HCT116 (cell line): ENCODE measurements around the gene WFDC1. TPM values are rescaled to one million over a fixed set of nuclear protein-coding genes. Genes with fewer than 3 reads are reported as not detected.

Experiments
- ATAC-seq: fragments of 200-7000 bp; cut with Tn5 transposase; 2 replicates; pipeline ENCODE4 v1.9.1; 2020; ENCODE audit warnings: mild to moderate bottlenecking, moderate library complexity
- BruUV-seq: library from RNA; stranded (reverse); fragments of 400-500 nt; replicated peaks from 2 replicates; lab custom pipeline; 2021; lab: Mats Ljungman, UMichigan
- CTCF ChIA-PET: fragments of 300-600 bp; sonication (Branson Sonifier 250); formaldehyde crosslinking; loops from one replicate; lab custom pipeline; 2021; ENCODE audit warnings: antibody characterized with exemption; lab: Charles Lee
- POLR2A ChIA-PET: fragments of 300-600, 350-600 bp; sonication (Branson Sonifier 250); formaldehyde crosslinking; loops from one replicate; lab custom pipeline; 2021; ENCODE audit warnings: antibody characterized with exemption; lab: Charles Lee
- RAD21 ChIA-PET, 2 experiments: fragments of 300-600 bp; sonication (Branson Sonifier 250); formaldehyde crosslinking; loops; one replicate each; lab custom pipeline; 2023; ENCODE audit warnings: low total read pairs in 2 of 2; ENCODE audit not compliant: uncharacterized antibody in 2 of 2, unreplicated experiment in 2 of 2, low non-redundant PET in 1 of 2; lab: Charles Lee
- DNase-seq: peaks from one replicate; pipeline ENCODE4 v3.0.0-alpha.2; 2010; ENCODE audit warnings: low read depth, low spot score
- H2AFZ ChIP-seq: fragments of 200-600 bp; shearing (Covaris generic), sonication (generic); 2 replicates; pipeline ENCODE4 v1.6.1; 2017; ENCODE audit warnings: low read depth, mixed run types, mixed read lengths, antibody characterized with exemption, low read length; ENCODE audit not compliant: poor library complexity, severe bottlenecking
- H3K27ac ChIP-seq: 2 replicates; pipeline ENCODE4 v1.5.1; 2012; ENCODE audit warnings: low read depth, low read length
- H3K27me3 ChIP-seq: fragments of 200-600 bp; sonication (generic); 2 replicates; pipeline ENCODE4 v1.6.1; 2016; ENCODE audit warnings: mixed run types, low read length, mixed read lengths; ENCODE audit not compliant: insufficient read depth
- H3K36me3 ChIP-seq, 2 experiments: fragments of 200-500 bp in 1 of 2; fragments of 200-600 bp in 1 of 2; sonication (Bioruptor generic) in 1 of 2; sonication (generic) in 1 of 2; 2 replicates each; pipeline versions ENCODE4 v1.5.1 to v1.6.1; 2014 to 2016; ENCODE audit warnings: low read length in 2 of 2, inconsistent platforms in 1 of 2, mixed read lengths in 1 of 2, mixed run types in 1 of 2; ENCODE audit not compliant: insufficient read depth in 2 of 2, control insufficient read depth in 1 of 2
- H3K4me1 ChIP-seq, 2 experiments: fragments of 200-600 bp in 1 of 2; sonication (generic) in 1 of 2; 2 replicates each; pipeline versions ENCODE4 v1.5.1 to v1.6.1; 2012 to 2017; ENCODE audit warnings: low read length in 2 of 2, inconsistent platforms in 1 of 2, mild to moderate bottlenecking in 1 of 2, mixed read lengths in 1 of 2, mixed run types in 1 of 2, moderate library complexity in 1 of 2; ENCODE audit not compliant: insufficient read depth in 2 of 2, control insufficient read depth in 1 of 2
- H3K4me2 ChIP-seq: fragments of 200-600 bp; sonication (generic); 2 replicates; pipeline ENCODE4 v1.6.1; 2017; ENCODE audit warnings: mixed run types, low read length, mixed read lengths
- H3K4me3 ChIP-seq, 2 experiments: fragments of 200-600 bp in 1 of 2; sonication (generic) in 1 of 2; replicated peaks in 1 of 2; 2 replicates each; pipeline ENCODE4 v1.5.1; 2011 to 2016; ENCODE audit warnings: low read length in 2 of 2, control low read depth in 1 of 2, low read depth in 1 of 2, mild to moderate bottlenecking in 1 of 2, mixed read lengths in 1 of 2, mixed run types in 1 of 2
- H3K79me2 ChIP-seq: fragments of 200-600 bp; sonication (generic); 2 replicates; pipeline ENCODE4 v1.6.1; 2017; ENCODE audit warnings: mild to moderate bottlenecking, mixed run types, low read length, moderate library complexity, mixed read lengths; ENCODE audit not compliant: insufficient read depth
- H3K9ac ChIP-seq: fragments of 200-600 bp; sonication (generic); 2 replicates; pipeline ENCODE4 v1.6.1; 2016; ENCODE audit warnings: low read length, mixed read lengths
- H3K9me2 ChIP-seq: fragments of 200-600 bp; sonication (generic), shearing (Covaris generic); 2 replicates; pipeline ENCODE4 v1.6.1; 2017; ENCODE audit warnings: mixed run types, mild to moderate bottlenecking, moderate library complexity; ENCODE audit not compliant: insufficient read depth
- H3K9me3 ChIP-seq, 2 experiments: fragments of 200-500 bp in 1 of 2; fragments of 200-600 bp in 1 of 2; sonication (Bioruptor generic) in 1 of 2; sonication (generic) in 1 of 2; 2 replicates each; pipeline ENCODE4 v1.6.1; 2014 to 2017; ENCODE audit warnings: low read length in 2 of 2, mixed read lengths in 2 of 2, inconsistent platforms in 1 of 2, low read depth in 1 of 2, mild to moderate bottlenecking in 1 of 2, mixed run types in 1 of 2, moderate library complexity in 1 of 2; ENCODE audit not compliant: control insufficient read depth in 1 of 2, insufficient read depth in 1 of 2
- H4K20me1 ChIP-seq: fragments of 200-600 bp; sonication (generic), shearing (Covaris generic); 2 replicates; pipeline ENCODE4 v1.6.1; 2017; ENCODE audit warnings: mixed run types, mild to moderate bottlenecking, moderate library complexity; ENCODE audit not compliant: insufficient read depth
- ATF3 ChIP-seq: IDR thresholded peaks from 2 replicates; pipeline ENCODE4 v1.6.1; 2012
- CEBPB ChIP-seq: IDR thresholded peaks from 2 replicates; pipeline ENCODE4 v1.6.1; 2012; ENCODE audit warnings: low read depth
- EGR1 ChIP-seq: IDR thresholded peaks from 2 replicates; pipeline ENCODE4 v1.6.1; 2012; ENCODE audit warnings: low read depth
- ELF1 ChIP-seq: IDR thresholded peaks from 2 replicates; pipeline ENCODE4 v1.6.1; 2012; ENCODE audit warnings: low read depth, borderline replicate concordance
- EZH2 ChIP-seq: fragments of 200-600 bp; sonication (generic); IDR thresholded peaks from 2 replicates; pipeline ENCODE4 v1.6.1; 2017; ENCODE audit warnings: antibody characterized with exemption, mixed run types
- JUND ChIP-seq: IDR thresholded peaks from 2 replicates; pipeline ENCODE4 v1.6.1; 2012
- POLR2A ChIP-seq: IDR thresholded peaks from 2 replicates; pipeline ENCODE4 v1.7.0; 2011; ENCODE audit warnings: borderline replicate concordance; ENCODE audit not compliant: insufficient read depth, insufficient read length; ENCODE audit errors: extremely low read depth
- POLR2AphosphoS5 ChIP-seq: IDR thresholded peaks from 2 replicates; pipeline ENCODE4 v1.6.1; 2011; ENCODE audit warnings: mild to moderate bottlenecking, low read depth, low read length, moderate library complexity
- RAD21 ChIP-seq: IDR thresholded peaks from 2 replicates; pipeline ENCODE4 v1.6.1; 2012; ENCODE audit warnings: low read depth, mild to moderate bottlenecking
- REST ChIP-seq: IDR thresholded peaks from 2 replicates; pipeline ENCODE4 v1.6.1; 2012; ENCODE audit warnings: low read depth
- SP1 ChIP-seq: IDR thresholded peaks from 2 replicates; pipeline ENCODE4 v1.6.1; 2012; ENCODE audit warnings: low read depth
- SRF ChIP-seq: IDR thresholded peaks from 2 replicates; pipeline ENCODE4 v1.6.1; 2012; ENCODE audit warnings: low read depth
- YY1 ChIP-seq: IDR thresholded peaks from 2 replicates; pipeline ENCODE4 v1.6.1; 2011; ENCODE audit warnings: low read length, low read depth, moderate library complexity, mild to moderate bottlenecking; ENCODE audit not compliant: insufficient replicate concordance; ENCODE audit errors: extremely low read depth
- ZBTB33 ChIP-seq: IDR thresholded peaks from 2 replicates; pipeline ENCODE4 v1.6.1; 2011; ENCODE audit warnings: mild to moderate bottlenecking, low read length, moderate library complexity; ENCODE audit not compliant: insufficient replicate concordance; ENCODE audit errors: extremely low read depth
- ZFX ChIP-seq: fragments of 450-650 bp; IDR thresholded peaks from 2 replicates; pipeline ENCODE4 v1.6.1; 2017
- ZNF274 ChIP-seq: fragments of 200-500 bp; sonication (Bioruptor generic); IDR thresholded peaks from 2 replicates; pipeline ENCODE4 v1.6.1; 2014; ENCODE audit warnings: mild to moderate bottlenecking, low read depth, low read length, inconsistent platforms
- intact Hi-C: fragments of 100-400 bp; cut with micrococcal nuclease; formaldehyde crosslinking; loops from 2 replicates; pipeline ENCODE4 v1.10.0; 2022
- total RNA-seq: library from RNA; stranded (reverse); gene quantifications from one replicate; pipeline ENCODE4 v1.2.1, GENCODE V29; 2021; ENCODE audit not compliant: unreplicated experiment

The WFDC1 gene
- total RNA-seq, 1 experiment from 2014 or later = 0.42 TPM

DNA sequence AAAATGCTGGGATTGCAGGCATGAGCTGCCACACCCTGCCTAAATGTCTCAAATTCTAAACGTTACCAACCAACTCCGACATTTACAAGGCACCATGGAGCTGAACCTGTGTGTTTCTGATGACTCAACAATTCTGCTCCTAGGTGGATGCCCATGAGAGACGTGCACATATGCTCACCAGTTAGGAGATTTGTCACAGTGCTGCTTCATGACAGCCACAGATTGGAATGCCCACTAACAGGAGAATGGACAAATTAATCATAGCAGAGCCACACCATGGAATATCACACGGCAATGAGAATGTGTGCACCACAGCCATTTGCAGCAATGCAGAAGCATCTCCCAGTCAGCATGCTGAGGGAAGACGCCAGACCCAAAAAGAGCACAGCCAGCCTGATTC lies 46.8 kb upstream of the WFDC1 start:
- Histone ChIP-seq H4K20me1 (no peaks in the 10 kb centered on the region), H3K4me2 (peak overlapping the region; percentile 20; the same call in 1 of the 2 replicates), H3K36me3 (no peaks in the 10 kb centered on the region), H3K27me3 (no peaks in the 10 kb centered on the region), H2AFZ (no peak overlapping the region), H3K79me2 (no peaks in the 10 kb centered on the region), H3K27ac (no peak overlapping the region), H3K9me2 (no peaks in the 10 kb centered on the region), H3K9ac (no peak overlapping the region), H3K4me3 (no peak overlapping the region), H3K4me1 (peaks cover 0 to 6% of the 10 kb centered on the region in 2 experiments; a peak in 1 of 4 replicates), H3K9me3 (no peaks in the 10 kb centered on the region)
- BruUV-seq = no TSS peak
- ATAC-seq (no peak), DNase-seq (no peak)
- ChIA-PET POLR2A (no interaction called here), CTCF (no interaction called here), RAD21 (no interaction called here)
- TF ChIP-seq EGR1 (no peak), ATF3 (no peak), ZBTB33 (no peak), SP1 (no peak), ZFX (no peak), RAD21 (no peak), ELF1 (no peak), EZH2 (no peak)
- intact Hi-C loops = no loop called here

- ChIA-PET CTCF (no interaction called here), POLR2A (no interaction called here), RAD21 (no interaction called here)
- H3K36me3 ChIP-seq = no peaks in the 10 kb centered on the region
- H3K4me1 ChIP-seq = peaks cover 0 to 6% of the 10 kb centered on the region in 2 experiments; a peak in 1 of 4 replicates
- H3K4me2 ChIP-seq = no peak overlapping the region
- no peak overlapping the region for H3K27ac ChIP-seq
- H2AFZ ChIP-seq = no peak overlapping the region
- no peak overlapping the region for H3K9ac ChIP-seq
- no peaks in the 10 kb centered on the region for H3K9me2 ChIP-seq
- DNase-seq (no peak), ATAC-seq (no peak)
- no peak overlapping the region for H3K4me3 ChIP-seq
- no peaks in the 10 kb centered on the region for H3K79me2 ChIP-seq
- H4K20me1 ChIP-seq = no peaks in the 10 kb centered on the region
- intact Hi-C loops = no loop called here
- H3K27me3 ChIP-seq = peaks cover 11% of the 10 kb centered on the region; the same call in 1 of the 2 replicates
- no peaks in the 10 kb centered on the region for H3K9me3 ChIP-seq
- no TSS peak for BruUV-seq
- TF ChIP-seq JUND = no peak
- no peak for TF ChIP-seq YY1
- no peak for TF ChIP-seq ZNF274
- no peak for TF ChIP-seq SRF
- no peak for TF ChIP-seq POLR2AphosphoS5
- no peak for TF ChIP-seq POLR2A
- TF ChIP-seq ELF1 = no peak
- no peak for TF ChIP-seq REST
- TF ChIP-seq EZH2 = no peak
- no peak for TF ChIP-seq CEBPB
Observed at GRCh38 chr16:84252184-84252583, 42.5 kb upstream of the WFDC1 start.
